IMR-90 (cell line): ENCODE measurements around the gene FANCD2. TPM values are rescaled to one million over a fixed set of nuclear protein-coding genes. Genes with fewer than 3 reads are reported as not detected.

Experiments
- ATAC-seq: fragments of 200-7000 bp; cut with Tn5 transposase; 2 replicates; pipeline ENCODE4 v1.9.1; 2020; ENCODE audit warnings: low read depth, mild to moderate bottlenecking, moderate library complexity
- BruUV-seq: library from RNA; stranded (reverse); fragments of 400-500 nt; replicated peaks from 2 replicates; lab custom pipeline; 2021; lab: Mats Ljungman, UMichigan
- CTCF ChIA-PET: fragments of 300-600 bp; formaldehyde crosslinking; extraction: SDS; loops from one replicate; lab custom pipeline; 2021; ENCODE audit warnings: antibody characterized with exemption; lab: Yijun Ruan, JAX
- POLR2A ChIA-PET: fragments of 300-600 bp; sonication (Branson Sonifier 250); formaldehyde crosslinking; loops from one replicate; lab custom pipeline; 2022; ENCODE audit warnings: antibody characterized with exemption; ENCODE audit not compliant: unreplicated experiment; lab: Charles Lee
- DNase-seq: peaks from one replicate; pipeline ENCODE4 v3.0.0; 2013
- H2AFZ ChIP-seq: replicated peaks from 2 replicates; pipeline ENCODE3; 2013; ENCODE audit warnings: low read length, mild to moderate bottlenecking; ENCODE audit not compliant: poor library complexity
- H2AK5ac ChIP-seq: 2 replicates; pipeline ENCODE4 v1.6.1; 2013; ENCODE audit warnings: low read depth, low read length, inconsistent platforms
- H2AK9ac ChIP-seq: replicated peaks from 2 replicates; pipeline ENCODE3; 2013; ENCODE audit warnings: mild to moderate bottlenecking, low read depth, low read length, moderate library complexity; ENCODE audit not compliant: poor library complexity
- H2BK120ac ChIP-seq: 2 replicates; pipeline ENCODE4 v1.6.1; 2013; ENCODE audit warnings: low read depth, low read length, inconsistent platforms
- H2BK15ac ChIP-seq: 3 replicates; pipeline ENCODE4 v1.6.1; 2013; ENCODE audit warnings: low read depth, low read length, inconsistent platforms
- H2BK20ac ChIP-seq: 2 replicates; pipeline ENCODE4 v1.6.1; 2013; ENCODE audit warnings: low read depth, mild to moderate bottlenecking, inconsistent platforms, low read length, moderate library complexity
- H2BK5ac ChIP-seq: 2 replicates; pipeline ENCODE4 v1.6.1; 2013; ENCODE audit warnings: mild to moderate bottlenecking, low read depth, low read length, inconsistent platforms; ENCODE audit not compliant: poor library complexity, severe bottlenecking
- H3K14ac ChIP-seq: replicated peaks from 2 replicates; pipeline ENCODE4 v1.6.1; 2013; ENCODE audit warnings: low read depth, low read length, inconsistent platforms
- H3K18ac ChIP-seq: 2 replicates; pipeline ENCODE4 v1.6.1; 2013; ENCODE audit warnings: low read depth, low read length, control low read depth
- H3K23ac ChIP-seq: 2 replicates; pipeline ENCODE4 v1.6.1; 2013; ENCODE audit warnings: low read depth, low read length, inconsistent platforms
- H3K27ac ChIP-seq: 2 replicates; pipeline ENCODE4 v1.5.1; 2013; ENCODE audit warnings: mild to moderate bottlenecking, control low read depth, low read length; ENCODE audit not compliant: insufficient read depth
- H3K27me3 ChIP-seq: 2 replicates; pipeline ENCODE4 v1.6.1; 2013; ENCODE audit warnings: low read length; ENCODE audit not compliant: control insufficient read depth, insufficient read depth
- H3K36me3 ChIP-seq: 2 replicates; pipeline ENCODE4 v1.6.1; 2013; ENCODE audit warnings: low read length, mixed read lengths; ENCODE audit not compliant: control insufficient read depth, insufficient read depth
- H3K4ac ChIP-seq: 2 replicates; pipeline ENCODE4 v1.6.1; 2013; ENCODE audit warnings: low read depth, low read length, inconsistent platforms
- H3K4me1 ChIP-seq: 2 replicates; pipeline ENCODE4 v1.6.1; 2013; ENCODE audit warnings: low read length, mixed read lengths; ENCODE audit not compliant: control insufficient read depth, insufficient read depth
- H3K4me2 ChIP-seq: 2 replicates; pipeline ENCODE4 v1.6.1; 2013; ENCODE audit warnings: low read depth, mild to moderate bottlenecking, control low read depth, low read length, moderate library complexity
- H3K4me3 ChIP-seq: 2 replicates; pipeline ENCODE4 v1.5.1; 2013; ENCODE audit warnings: low read depth, mild to moderate bottlenecking, control low read depth, low read length, moderate library complexity; ENCODE audit not compliant: insufficient read depth
- H3K56ac ChIP-seq: 2 replicates; pipeline ENCODE4 v1.6.1; 2013; ENCODE audit warnings: low read length, inconsistent platforms; ENCODE audit not compliant: insufficient read depth; ENCODE audit errors: extremely low read depth
- H3K79me1 ChIP-seq, 2 experiments: 2 replicates each; pipeline ENCODE4 v1.6.1; 2013; ENCODE audit warnings: low read length in 2 of 2, inconsistent platforms in 1 of 2, low read depth in 1 of 2
- H3K9ac ChIP-seq: 2 replicates; pipeline ENCODE4 v1.6.1; 2013; ENCODE audit warnings: low read depth, low read length, control low read depth
- H3K9me1 ChIP-seq: 2 replicates; pipeline ENCODE4 v1.6.1; 2013; ENCODE audit warnings: low read length, inconsistent platforms; ENCODE audit not compliant: insufficient read depth
- H3K9me3 ChIP-seq: 2 replicates; pipeline ENCODE4 v1.6.1; 2013; ENCODE audit warnings: low read length; ENCODE audit not compliant: control insufficient read depth, insufficient read depth
- H4K20me1 ChIP-seq: 2 replicates; pipeline ENCODE4 v1.6.1; 2013; ENCODE audit warnings: low read length, inconsistent platforms; ENCODE audit not compliant: insufficient read depth
- H4K5ac ChIP-seq: 2 replicates; pipeline ENCODE4 v1.6.1; 2013; ENCODE audit warnings: mild to moderate bottlenecking, low read depth, low read length, control low read depth
- H4K8ac ChIP-seq, 2 experiments: 2 replicates each; pipeline ENCODE4 v1.6.1; 2013; ENCODE audit warnings: low read depth in 2 of 2, low read length in 2 of 2, control low read depth in 1 of 2, inconsistent platforms in 1 of 2
- H4K91ac ChIP-seq: 2 replicates; pipeline ENCODE4 v1.6.1; 2013; ENCODE audit warnings: low read depth, low read length, inconsistent platforms; ENCODE audit not compliant: insufficient read depth
- CEBPB ChIP-seq: IDR thresholded peaks from 2 replicates; pipeline ENCODE4 v1.6.1; 2012; ENCODE audit warnings: low read depth, low read length, improper control_type of control experiment
- CHD1 ChIP-seq: IDR thresholded peaks from 2 replicates; pipeline ENCODE4 v1.6.1; 2012; ENCODE audit warnings: low read depth, low read length, improper control_type of control experiment
- MAZ ChIP-seq: IDR thresholded peaks from 2 replicates; pipeline ENCODE4 v1.6.1; 2012; ENCODE audit warnings: low read depth, mild to moderate bottlenecking, low read length, improper control_type of control experiment, moderate library complexity, borderline replicate concordance
- NFE2L2 ChIP-seq: fragments of 150-350 bp; IDR thresholded peaks from 2 replicates; pipeline ENCODE4 v1.6.1; 2016; ENCODE audit warnings: low read depth, mild to moderate bottlenecking, low read length
- RCOR1 ChIP-seq: IDR thresholded peaks from 2 replicates; pipeline ENCODE4 v1.6.1; 2012; ENCODE audit warnings: mild to moderate bottlenecking, low read length, improper control_type of control experiment; ENCODE audit not compliant: insufficient replicate concordance
- SMC3 ChIP-seq: fragments of 150-350 bp; IDR thresholded peaks from 2 replicates; pipeline ENCODE4 v1.6.1; 2016; ENCODE audit warnings: low read depth, mild to moderate bottlenecking, antibody characterized with exemption, low read length, moderate library complexity
- WGBS, 2 experiments: methylation state at CpG; one replicate each; pipeline versions ENCODE4 v1.1.5 to v1.1.7; 2013; ENCODE audit warnings: missing lambda C conversion rate in 2 of 2; ENCODE audit not compliant: insufficient read length in 1 of 2; ENCODE audit errors: extremely low coverage in 2 of 2; 5-methylcytosine and 5-hydroxymethylcytosine counted together
- dilution Hi-C: fragments of 300-500 bp; cut with HindIII; formaldehyde crosslinking; loops from one replicate; pipeline ENCODE4 v1.14.3; 2018; ENCODE audit warnings: low sequenced_read_pairs; ENCODE audit not compliant: unreplicated experiment
- in situ Hi-C: fragments of 300-500 bp; cut with MboI; formaldehyde crosslinking; loops from 3 replicates; pipeline ENCODE4 v1.14.3; 2019; ENCODE audit warnings: low sequenced_read_pairs, inconsistent platforms, mixed read lengths
- intact Hi-C: fragments of 100-400 bp; cut with micrococcal nuclease; formaldehyde crosslinking; loops from 2 replicates; pipeline ENCODE4 v1.10.0; 2022
- polyA plus RNA-seq, 3 experiments: library from polyadenylated mRNA; depleted of rRNA; stranded (reverse); fragments of >200 nt; gene quantifications; 2 replicates each; pipeline ENCODE4 v1.2.3, GENCODE V29; 2012; ENCODE audit warnings: low replicate concordance in 1 of 3
- total RNA-seq: library from RNA; depleted of rRNA; stranded (reverse); fragments of >200 nt; gene quantifications from 2 replicates; pipeline ENCODE4 v1.2.3, GENCODE V29; 2012

FANCD2 gene
- total and polyA plus RNA-seq, 2 of the 4 experiments (the other 2 are of a cell fraction) = 8.9 to 19.7 TPM

DNA sequence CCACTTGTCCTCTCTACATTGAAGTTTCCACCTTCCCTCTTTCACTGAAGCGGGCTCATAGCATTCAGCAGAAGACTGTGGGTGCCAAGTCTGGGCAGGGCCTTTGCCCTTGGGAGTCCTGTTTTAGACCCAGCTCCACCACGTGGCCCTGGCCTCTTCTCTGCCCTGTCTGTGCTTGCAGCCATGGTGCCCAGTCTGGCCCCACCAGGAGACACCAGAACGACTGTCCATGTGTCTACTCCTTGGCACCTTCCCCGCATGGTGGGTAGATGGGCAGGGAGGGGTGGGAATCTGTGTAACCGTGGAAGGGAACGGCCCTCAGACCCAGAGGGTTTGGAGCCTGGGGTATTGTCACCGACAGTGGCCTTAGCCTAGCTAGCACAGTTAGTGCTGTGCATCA is 21.7 kb upstream of the FANCD2 start:
- H3K9ac ChIP-seq = no peak overlapping the region
- H3K4me2 ChIP-seq = no peak overlapping the region
- H3K79me1 ChIP-seq = peaks cover 5 to 10% of the 10 kb centered on the region in 2 experiments; a peak in 3 of 4 replicates
- ChIA-PET CTCF (interaction anchor here (0.6 kb wide), 1 partner anchor 97 kb away, joined by 8 read pairs; no protein-coding TSS in a partner anchor), POLR2A (no interaction called here)
- dilution Hi-C loops = no loop called here
- no peak overlapping the region for H3K23ac ChIP-seq
- intact Hi-C loops = no loop called here
- ATAC-seq (no peak), DNase-seq (no peak)
- peaks cover 6% of the 10 kb centered on the region for H3K4me1 ChIP-seq
- no peak overlapping the region for H2AK9ac ChIP-seq
- H3K27ac ChIP-seq = no peak overlapping the region
- in situ Hi-C loops = no loop called here
- no peak overlapping the region for H2AFZ ChIP-seq
- no peaks in the 10 kb centered on the region for H3K9me3 ChIP-seq
- no peaks in the 10 kb centered on the region for H3K27me3 ChIP-seq
- no peak overlapping the region for H2BK20ac ChIP-seq
- no peak overlapping the region for H2BK15ac ChIP-seq
- H2AK5ac ChIP-seq = no peak overlapping the region
- 100% methylated on average over 3 of the region's 7 CpGs; no CpG with 5 or more reads in 1 of the 2 experiments for WGBS, 2 experiments
- BruUV-seq = no TSS peak
- no peak overlapping the region for H3K56ac ChIP-seq
- H3K36me3 ChIP-seq = peaks cover 2% of the 10 kb centered on the region; the same call in 1 of the 2 replicates
- no peaks in the 10 kb centered on the region for H4K20me1 ChIP-seq
- H3K4me3 ChIP-seq = no peak overlapping the region
- no peak overlapping the region for H4K8ac ChIP-seq
- no peak overlapping the region for H4K91ac ChIP-seq
- no peak overlapping the region for H3K18ac ChIP-seq
- no peak overlapping the region for H4K5ac ChIP-seq
- H2BK120ac ChIP-seq = no peak overlapping the region
- peaks cover 6% of the 10 kb centered on the region; the same call in 1 of the 2 replicates for H3K9me1 ChIP-seq
- H2BK5ac ChIP-seq = no peak overlapping the region
- no peak for TF ChIP-seq SMC3
- no peak for TF ChIP-seq RCOR1
- no peak for TF ChIP-seq CHD1
- TF ChIP-seq MAZ = no peak
- no peak for TF ChIP-seq NFE2L2
- TF ChIP-seq CEBPB = no peak
- no peak overlapping the region for H3K14ac ChIP-seq
- H3K4ac ChIP-seq = no peak overlapping the region
